ENCODE results near the gene PLCH2.

PLCH2 gene

GRCh38 chr1:2533365-2533764 lies 57.3 kb downstream of the PLCH2 start:
- no peak for DNase-seq (ENCODE audit: extremely low read depth, insufficient read length)
- Histone ChIP-seq H3K27me3 (replicated peaks; ENCODE audit: control insufficient read depth, insufficient read depth, low read length) (peaks cover 2% of the 10 kb centered on the region), H3K36me3 (ENCODE audit: control insufficient read depth, insufficient read depth, low read length) (no peaks in the 10 kb centered on the region), H3K4me3 (replicated peaks; ENCODE audit: low read depth, low read length) (no peak overlapping the region)
- TF ChIP-seq CTCF (IDR thresholded peaks at IDR 0.05; ENCODE audit: insufficient read depth, low read length, poor library complexity, severe bottlenecking): no peak

- no peak for TF ChIP-seq CTCF (IDR thresholded peaks at IDR 0.05; ENCODE audit: insufficient read depth, low read length, poor library complexity, severe bottlenecking)
- Histone ChIP-seq H3K4me3 (replicated peaks; ENCODE audit: low read depth, low read length) (no peak overlapping the region), H3K27me3 (replicated peaks; ENCODE audit: control insufficient read depth, insufficient read depth, low read length) (peaks cover 2% of the 10 kb centered on the region), H3K36me3 (ENCODE audit: control insufficient read depth, insufficient read depth, low read length) (no peaks in the 10 kb centered on the region)
- DNase-seq (ENCODE audit: extremely low read depth, insufficient read length): no peak
These were observed 58.2 kb downstream of the PLCH2 start for GRCh38 chr1:2534315-2534686.

- DNase-seq (ENCODE audit: extremely low read depth, insufficient read length): no peak
- no peaks in the 10 kb centered on the region for H3K36me3 ChIP-seq (ENCODE audit: control insufficient read depth, insufficient read depth, low read length)
- no peak for TF ChIP-seq CTCF (IDR thresholded peaks at IDR 0.05; ENCODE audit: insufficient read depth, low read length, poor library complexity, severe bottlenecking)
- peaks cover 2% of the 10 kb centered on the region for H3K27me3 ChIP-seq (replicated peaks; ENCODE audit: control insufficient read depth, insufficient read depth, low read length)
- H3K4me3 ChIP-seq (replicated peaks; ENCODE audit: low read depth, low read length): no peak overlapping the region
These were observed 58.8 kb downstream of the PLCH2 start for GRCh38 chr1:2534687-2535441.

GRCh38 chr1:2535455-2535854 lies 59.4 kb downstream of the PLCH2 start:
- no peak overlapping the region for H3K4me3 ChIP-seq (replicated peaks; ENCODE audit: low read depth, low read length)
- no peak for TF ChIP-seq CTCF (IDR thresholded peaks at IDR 0.05; ENCODE audit: insufficient read depth, low read length, poor library complexity, severe bottlenecking)
- H3K27me3 ChIP-seq (replicated peaks; ENCODE audit: control insufficient read depth, insufficient read depth, low read length): peaks cover 2% of the 10 kb centered on the region
- H3K36me3 ChIP-seq (ENCODE audit: control insufficient read depth, insufficient read depth, low read length): no peaks in the 10 kb centered on the region
- DNase-seq (ENCODE audit: extremely low read depth, insufficient read length): no peak

GRCh38 chr1:2535981-2536380 lies 59.9 kb downstream of the PLCH2 start:
- Histone ChIP-seq H3K36me3 (ENCODE audit: control insufficient read depth, insufficient read depth, low read length) (no peaks in the 10 kb centered on the region), H3K4me3 (replicated peaks; ENCODE audit: low read depth, low read length) (no peak overlapping the region), H3K27me3 (replicated peaks; ENCODE audit: control insufficient read depth, insufficient read depth, low read length) (peaks cover under 1% of the 10 kb centered on the region)
- DNase-seq (ENCODE audit: extremely low read depth, insufficient read length): no peak
- TF ChIP-seq CTCF (IDR thresholded peaks at IDR 0.05; ENCODE audit: insufficient read depth, low read length, poor library complexity, severe bottlenecking): no peak

- Histone ChIP-seq H3K27me3 (replicated peaks; ENCODE audit: control insufficient read depth, insufficient read depth, low read length) (no peaks in the 10 kb centered on the region; the same call in none of the 2 replicates), H3K36me3 (ENCODE audit: control insufficient read depth, insufficient read depth, low read length) (no peaks in the 10 kb centered on the region), H3K4me3 (replicated peaks; ENCODE audit: low read depth, low read length) (no peak overlapping the region)
- DNase-seq (ENCODE audit: extremely low read depth, insufficient read length): no peak
- TF ChIP-seq CTCF (IDR thresholded peaks at IDR 0.05; ENCODE audit: insufficient read depth, low read length, poor library complexity, severe bottlenecking): no peak
These were observed 61.7 kb downstream of the PLCH2 start for GRCh38 chr1:2537784-2538115.
